GM23338 (cell line): ENCODE data around the gene KAT2A. TPM values are rescaled to one million over a fixed set of nuclear protein-coding genes. Genes with fewer than 3 reads are reported as not detected.

Source experiments
- ATAC-seq: fragments of 200-7000 bp; cut with Tn5 transposase; 3 replicates; pipeline ENCODE4 v1.9.1; 2020
- DNase-seq: peaks from one replicate; pipeline ENCODE4 v3.0.0-alpha.2; 2015; ENCODE audit warnings: low spot score
- H2AFZ ChIP-seq: fragments of 200-600 bp; sonication (generic); 2 replicates; pipeline ENCODE4 v1.8.0; 2016; ENCODE audit warnings: antibody characterized with exemption, mild to moderate bottlenecking, moderate library complexity
- H3F3A ChIP-seq: fragments of 200-600 bp; sonication (generic); replicated peaks from 2 replicates; pipeline ENCODE4 v1.8.0; 2017; ENCODE audit warnings: antibody characterized with exemption, mixed run types, low read depth
- H3K27ac ChIP-seq: fragments of 200-600 bp; sonication (generic); 2 replicates; pipeline ENCODE4 v1.6.1; 2016; ENCODE audit warnings: low read depth
- H3K27me3 ChIP-seq: fragments of 200-600 bp; sonication (generic); 2 replicates; pipeline ENCODE4 v1.8.0; 2016; ENCODE audit warnings: mild to moderate bottlenecking, mixed run types, moderate library complexity; ENCODE audit not compliant: insufficient read depth
- H3K36me3 ChIP-seq: fragments of 200-600 bp; sonication (generic); 2 replicates; pipeline ENCODE4 v1.8.0; 2016; ENCODE audit warnings: mild to moderate bottlenecking; ENCODE audit not compliant: insufficient read depth
- H3K4me1 ChIP-seq: fragments of 200-600 bp; sonication (generic); 2 replicates; pipeline ENCODE4 v1.8.0; 2016; ENCODE audit warnings: mild to moderate bottlenecking, moderate library complexity; ENCODE audit not compliant: insufficient read depth
- H3K4me2 ChIP-seq: fragments of 200-600 bp; sonication (generic); 2 replicates; pipeline ENCODE4 v1.7.1; 2017; ENCODE audit warnings: mixed run types
- H3K4me3 ChIP-seq: fragments of 200-600 bp; sonication (generic); 2 replicates; pipeline ENCODE4 v1.6.1; 2016; ENCODE audit warnings: mixed run types
- H3K79me2 ChIP-seq: fragments of 200-600 bp; sonication (generic); replicated peaks from 2 replicates; pipeline ENCODE4 v1.8.0; 2017; ENCODE audit warnings: mild to moderate bottlenecking; ENCODE audit not compliant: insufficient read depth
- H3K9me2 ChIP-seq: fragments of 200-600 bp; sonication (generic); 2 replicates; pipeline ENCODE4 v1.8.0; 2017; ENCODE audit not compliant: insufficient read depth
- H4K20me1 ChIP-seq: fragments of 200-600 bp; sonication (generic); replicated peaks from 2 replicates; pipeline ENCODE4 v1.8.0; 2017; ENCODE audit warnings: mild to moderate bottlenecking; ENCODE audit not compliant: insufficient read depth
- H3K27ac Mint-ChIP-seq: 2 replicates; pipeline ENCODE4 v1.8.0; 2020; ENCODE audit warnings: inconsistent platforms, mild to moderate bottlenecking, moderate library complexity, mixed read lengths
- H3K27me3 Mint-ChIP-seq: 3 replicates; pipeline ENCODE4 v1.8.0; 2022; ENCODE audit warnings: low read depth, mild to moderate bottlenecking, moderate library complexity, mixed read lengths, inconsistent platforms; ENCODE audit not compliant: insufficient read depth, poor library complexity
- H3K36me3 Mint-ChIP-seq: 3 replicates; pipeline ENCODE4 v1.8.0; 2021; ENCODE audit warnings: low read depth, mild to moderate bottlenecking, inconsistent platforms, moderate library complexity, mixed read lengths
- H3K4me1 Mint-ChIP-seq: 3 replicates; pipeline ENCODE4 v1.8.0; 2020; ENCODE audit warnings: mild to moderate bottlenecking, inconsistent platforms, mixed read lengths
- H3K4me3 Mint-ChIP-seq: 3 replicates; pipeline ENCODE4 v1.8.0; 2021; ENCODE audit warnings: moderate library complexity, mild to moderate bottlenecking, inconsistent platforms, mixed read lengths
- H3K9me3 Mint-ChIP-seq: 3 replicates; pipeline ENCODE4 v1.8.0; 2020; ENCODE audit warnings: moderate library complexity, mild to moderate bottlenecking, inconsistent platforms, mixed read lengths
- CREB1 ChIP-seq: fragments of 250-450 bp; sonication (Bioruptor Pico); IDR thresholded peaks from 2 replicates; pipeline ENCODE4 v1.5.0; 2020; ENCODE audit warnings: low read depth, mild to moderate bottlenecking, moderate library complexity
- CTCF ChIP-seq, 2 experiments: fragments of 200-600 bp in 1 of 2; sonication (generic) in 1 of 2; conservative IDR thresholded peaks; 2 replicates each; pipeline versions ENCODE4 v1.5.1 to v1.6.1; 2016 to 2017; ENCODE audit warnings: antibody characterized with exemption in 2 of 2, low read depth in 2 of 2, mild to moderate bottlenecking in 2 of 2, moderate library complexity in 1 of 2
- EZH2 ChIP-seq: fragments of 200-600 bp; sonication (generic); IDR thresholded peaks from one replicate; pipeline ENCODE4 v1.8.0; 2017; ENCODE audit warnings: antibody characterized with exemption, mild to moderate bottlenecking, low read depth; ENCODE audit not compliant: unreplicated experiment
- EZH2phosphoT487 ChIP-seq: fragments of 200-600 bp; sonication (generic); IDR thresholded peaks from one replicate; pipeline ENCODE4 v1.8.1; 2018; ENCODE audit warnings: antibody characterized with exemption; ENCODE audit not compliant: unreplicated experiment
- JUNB ChIP-seq: IDR thresholded peaks from one replicate; pipeline ENCODE4 v1.6.1; 2016; ENCODE audit warnings: antibody characterized with exemption; ENCODE audit not compliant: unreplicated experiment
- POLR2AphosphoS5 ChIP-seq: IDR thresholded peaks from 2 replicates; pipeline ENCODE4 v1.6.1; 2016; ENCODE audit warnings: antibody characterized with exemption, low read depth
- ZNF331 ChIP-seq: fragments of 250-450 bp; sonication (Bioruptor Pico); IDR thresholded peaks from 2 replicates; pipeline ENCODE4 v1.5.0; 2020; ENCODE audit warnings: low read depth, mild to moderate bottlenecking, moderate library complexity
- polyA plus RNA-seq: library from polyadenylated mRNA; unstranded; fragments of >200 nt; fragmentation: Nextera tagmentation; extraction: Ambion mirVana; gene quantifications from 2 replicates; pipeline ENCODE4 v1.2.1, GENCODE V29; 2016
- total RNA-seq: library from RNA; depleted of rRNA; stranded (reverse); fragments of >200 nt; shearing (Covaris generic); gene quantifications from 2 replicates; pipeline ENCODE4 v1.2.3, GENCODE V29; 2014
- TF ChIP-seq, protein P1 (sequence below): IDR thresholded peaks from one replicate; pipeline ENCODE4 v1.6.1; 2018; ENCODE audit warnings: antibody characterized with exemption; ENCODE audit not compliant: unreplicated experiment

KAT2A gene
- total and polyA plus RNA-seq, 2 experiments from 2014 or later: 13.9 to 25.2 TPM

- TF ChIP-seq, protein P1, sequence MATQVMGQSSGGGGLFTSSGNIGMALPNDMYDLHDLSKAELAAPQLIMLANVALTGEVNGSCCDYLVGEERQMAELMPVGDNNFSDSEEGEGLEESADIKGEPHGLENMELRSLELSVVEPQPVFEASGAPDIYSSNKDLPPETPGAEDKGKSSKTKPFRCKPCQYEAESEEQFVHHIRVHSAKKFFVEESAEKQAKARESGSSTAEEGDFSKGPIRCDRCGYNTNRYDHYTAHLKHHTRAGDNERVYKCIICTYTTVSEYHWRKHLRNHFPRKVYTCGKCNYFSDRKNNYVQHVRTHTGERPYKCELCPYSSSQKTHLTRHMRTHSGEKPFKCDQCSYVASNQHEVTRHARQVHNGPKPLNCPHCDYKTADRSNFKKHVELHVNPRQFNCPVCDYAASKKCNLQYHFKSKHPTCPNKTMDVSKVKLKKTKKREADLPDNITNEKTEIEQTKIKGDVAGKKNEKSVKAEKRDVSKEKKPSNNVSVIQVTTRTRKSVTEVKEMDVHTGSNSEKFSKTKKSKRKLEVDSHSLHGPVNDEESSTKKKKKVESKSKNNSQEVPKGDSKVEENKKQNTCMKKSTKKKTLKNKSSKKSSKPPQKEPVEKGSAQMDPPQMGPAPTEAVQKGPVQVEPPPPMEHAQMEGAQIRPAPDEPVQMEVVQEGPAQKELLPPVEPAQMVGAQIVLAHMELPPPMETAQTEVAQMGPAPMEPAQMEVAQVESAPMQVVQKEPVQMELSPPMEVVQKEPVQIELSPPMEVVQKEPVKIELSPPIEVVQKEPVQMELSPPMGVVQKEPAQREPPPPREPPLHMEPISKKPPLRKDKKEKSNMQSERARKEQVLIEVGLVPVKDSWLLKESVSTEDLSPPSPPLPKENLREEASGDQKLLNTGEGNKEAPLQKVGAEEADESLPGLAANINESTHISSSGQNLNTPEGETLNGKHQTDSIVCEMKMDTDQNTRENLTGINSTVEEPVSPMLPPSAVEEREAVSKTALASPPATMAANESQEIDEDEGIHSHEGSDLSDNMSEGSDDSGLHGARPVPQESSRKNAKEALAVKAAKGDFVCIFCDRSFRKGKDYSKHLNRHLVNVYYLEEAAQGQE: no peak
- TF ChIP-seq EZH2phosphoT487: no peak
Observed at GRCh38 chr17:42131232-42131631, 10.1 kb upstream of the KAT2A start (continued).

DNA sequence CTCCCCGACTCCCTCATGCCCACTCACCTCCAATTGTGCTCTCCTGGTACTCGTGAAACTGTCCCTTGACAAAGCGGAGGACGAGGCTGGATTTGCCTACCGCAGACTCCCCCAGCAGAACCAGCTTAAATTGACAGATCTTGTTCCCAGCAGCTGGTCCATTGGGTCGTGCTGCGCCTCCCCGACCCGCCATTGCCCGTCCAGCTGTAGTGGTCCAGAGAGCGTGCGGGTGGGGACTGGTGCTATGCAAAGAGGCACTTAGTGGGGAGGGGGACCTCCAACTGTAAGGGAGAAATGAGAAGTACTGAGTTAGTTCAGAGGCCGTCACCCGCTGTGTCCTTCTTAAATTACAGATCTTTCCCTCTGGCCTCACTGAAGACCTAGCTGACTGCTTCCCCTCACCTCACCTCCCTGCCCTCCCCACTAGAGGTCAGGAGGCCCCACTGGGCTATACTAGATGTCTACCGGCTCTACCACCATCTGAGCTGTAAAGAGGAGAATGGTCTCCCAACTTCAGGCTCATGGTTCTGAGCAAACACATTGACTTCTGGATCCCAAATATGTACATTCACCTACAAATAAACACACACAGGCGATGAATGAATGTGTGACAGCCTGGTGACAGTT is 9.3 kb upstream of the KAT2A start:
- Mint-ChIP-seq H3K27me3 (peaks cover 13% of the 10 kb centered on the region), H3K9me3 (no peaks in the 10 kb centered on the region; the same call in 2 of the 3 replicates), H3K36me3 (peaks cover 51% of the 10 kb centered on the region), H3K4me1 (peaks cover 21% of the 10 kb centered on the region), H3K4me3 (no peak overlapping the region), H3K27ac (no peak overlapping the region)
- Histone ChIP-seq H3K27ac (0 out of 2 replicates have a peak overlapping the region, but pooled peaks have one; percentile 14), H3K4me1 (0 out of 2 replicates have a peak, but pooled peaks cover 2% of the 10 kb centered on the region), H3K36me3 (peaks cover 3% of the 10 kb centered on the region), H3K4me3 (no peak overlapping the region), H3F3A (0 out of 2 replicates have a peak, but pooled peaks cover 3% of the 10 kb centered on the region), H3K79me2 (peaks cover 39% of the 10 kb centered on the region), H3K4me2 (no peak overlapping the region), H4K20me1 (peaks cover 12% of the 10 kb centered on the region), H3K27me3 (no peaks in the 10 kb centered on the region), H3K9me2 (no peaks in the 10 kb centered on the region), H2AFZ (no peak overlapping the region)
- DNase-seq: peak; percentile 25
- TF ChIP-seq JUNB: no peak
- peak; percentile 27 to 36; a peak in 3 of 4 replicates for TF ChIP-seq CTCF (conservative IDR thresholded peaks at IDR 0.05; ENCODE audit: low read depth in 2 of 2)
- ATAC-seq: peak; percentile 79

- Mint-ChIP-seq H3K27me3 (peaks cover 13% of the 10 kb centered on the region), H3K27ac (no peak overlapping the region), H3K4me3 (no peak overlapping the region), H3K4me1 (peaks cover 19% of the 10 kb centered on the region), H3K36me3 (peaks cover 60% of the 10 kb centered on the region), H3K9me3 (no peaks in the 10 kb centered on the region; the same call in 2 of the 3 replicates)
- Histone ChIP-seq H3K4me1 (0 out of 2 replicates have a peak, but pooled peaks cover 2% of the 10 kb centered on the region), H3K4me2 (no peak overlapping the region), H4K20me1 (peaks cover 4% of the 10 kb centered on the region), H3K9me2 (no peaks in the 10 kb centered on the region), H3K4me3 (no peak overlapping the region), H3K27me3 (no peaks in the 10 kb centered on the region), H3K79me2 (peaks cover 28% of the 10 kb centered on the region), H2AFZ (no peak overlapping the region), H3F3A (no peaks in the 10 kb centered on the region), H3K27ac (no peak overlapping the region), H3K36me3 (peaks cover 3% of the 10 kb centered on the region)
- DNase-seq (no peak), ATAC-seq (no peak)
- TF ChIP-seq, protein P1: no peak
- no peak for TF ChIP-seq CTCF (conservative IDR thresholded peaks at IDR 0.05; ENCODE audit: low read depth in 2 of 2)
- TF ChIP-seq EZH2phosphoT487: no peak
- TF ChIP-seq ZNF331 (CRISPR knock-in tag): no peak
- TF ChIP-seq JUNB: no peak
- TF ChIP-seq POLR2AphosphoS5: no peak
- no peak for TF ChIP-seq EZH2
- TF ChIP-seq CREB1 (CRISPR knock-in tag): no peak
Observed at GRCh38 chr17:42129109-42129837, 8.1 kb upstream of the KAT2A start.
